ENCODE data around the gene ERBIN. TPM values are rescaled to one million over a fixed set of nuclear protein-coding genes. Genes with fewer than 3 reads are reported as not detected.

ERBIN gene
- polyA plus RNA-seq, 1 donor from 2014 or later = 28.4 TPM

- no peak overlapping the region for H3K27ac ChIP-seq (ENCODE audit: low read length)
- H3K9me3 ChIP-seq (ENCODE audit: low read length) = no peaks in the 10 kb centered on the region
- no peak overlapping the region for H3K4me3 ChIP-seq (ENCODE audit: low read length)
- H3K27me3 ChIP-seq (ENCODE audit: insufficient read depth, low read depth, low read length) = no peaks in the 10 kb centered on the region
- no peaks in the 10 kb centered on the region for H3F3A ChIP-seq (ENCODE audit: insufficient read depth, low read length, poor library complexity, severe bottlenecking)
- H2AFZ ChIP-seq (ENCODE audit: low read depth, low read length) = no peak overlapping the region
- no peak overlapping the region for H3K4me2 ChIP-seq (ENCODE audit: low read length)
- TF ChIP-seq POLR2AphosphoS5 (IDR thresholded peaks at IDR 0.05) (no peak), EP300 (conservative IDR thresholded peaks at IDR 0.05; ENCODE audit: poor library complexity, severe bottlenecking) (no peak), EZH2 (IDR thresholded peaks at IDR 0.05; ENCODE audit: borderline replicate concordance, insufficient read depth, low read length, poor library complexity, severe bottlenecking) (no peak), MXI1 (conservative IDR thresholded peaks at IDR 0.05; ENCODE audit: poor library complexity, severe bottlenecking) (no peak), CTCF (IDR thresholded peaks at IDR 0.05; ENCODE audit: poor library complexity, severe bottlenecking) (no peak)
- H3K9me2 ChIP-seq (ENCODE audit: insufficient read depth, low read length) = no peaks in the 10 kb centered on the region
- no peak overlapping the region for H3K9ac ChIP-seq (ENCODE audit: low read length)
- H3K36me3 ChIP-seq (ENCODE audit: insufficient read depth, low read length) = no peaks in the 10 kb centered on the region
- no peaks in the 10 kb centered on the region for H3K79me2 ChIP-seq (replicated peaks; ENCODE audit: insufficient read depth, low read length)
- H4K20me1 ChIP-seq (ENCODE audit: insufficient read depth) = no peaks in the 10 kb centered on the region
These were observed 10.3 kb upstream of the ERBIN start for GRCh38 chr5:65916066-65916465.

DNA sequence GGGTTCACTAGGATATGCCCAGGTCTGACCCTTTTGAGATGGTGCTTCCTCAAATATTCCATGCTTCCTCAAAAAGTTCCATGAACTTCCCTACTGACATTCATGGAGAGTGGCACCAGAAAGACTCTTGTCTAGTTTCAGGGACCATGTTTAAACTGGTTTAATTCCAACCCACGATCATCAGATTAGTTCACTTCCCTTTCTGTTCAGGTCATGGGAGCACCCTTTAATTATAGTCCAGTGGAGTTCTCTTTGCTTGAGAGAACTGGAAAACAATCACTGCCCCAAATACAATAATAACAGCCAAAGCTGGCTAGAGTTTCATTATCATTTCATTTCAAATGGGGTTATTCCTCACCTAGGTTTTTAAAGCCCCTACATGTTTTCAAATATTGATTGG is 9.7 kb upstream of the ERBIN start:
- no peak overlapping the region for H3K4me2 ChIP-seq (ENCODE audit: low read length)
- no peak overlapping the region for H3K9ac ChIP-seq (ENCODE audit: low read length)
- no peaks in the 10 kb centered on the region for H3K36me3 ChIP-seq (ENCODE audit: insufficient read depth, low read length)
- no peak for TF ChIP-seq CTCF (IDR thresholded peaks at IDR 0.05; ENCODE audit: poor library complexity, severe bottlenecking)
- TF ChIP-seq EP300 (conservative IDR thresholded peaks at IDR 0.05; ENCODE audit: poor library complexity, severe bottlenecking) = no peak
- TF ChIP-seq MXI1 (conservative IDR thresholded peaks at IDR 0.05; ENCODE audit: poor library complexity, severe bottlenecking) = no peak
- TF ChIP-seq REST (IDR thresholded peaks at IDR 0.05; ENCODE audit: borderline replicate concordance) = no peak
- no peak for TF ChIP-seq EZH2 (IDR thresholded peaks at IDR 0.05; ENCODE audit: borderline replicate concordance, insufficient read depth, low read length, poor library complexity, severe bottlenecking)
- no peak for TF ChIP-seq POLR2AphosphoS5 (IDR thresholded peaks at IDR 0.05)
- no peaks in the 10 kb centered on the region for H3K27me3 ChIP-seq (ENCODE audit: insufficient read depth, low read depth, low read length)
- H3K79me2 ChIP-seq (replicated peaks; ENCODE audit: insufficient read depth, low read length) = no peaks in the 10 kb centered on the region
- H4K20me1 ChIP-seq (ENCODE audit: insufficient read depth) = no peaks in the 10 kb centered on the region
- no peak overlapping the region for H2AFZ ChIP-seq (ENCODE audit: low read depth, low read length)
- no peaks in the 10 kb centered on the region for H3K9me3 ChIP-seq (ENCODE audit: low read length)
- H3K27ac ChIP-seq (ENCODE audit: low read length) = no peak overlapping the region
- H3K4me3 ChIP-seq (ENCODE audit: low read length) = no peak overlapping the region
- no peaks in the 10 kb centered on the region for H3F3A ChIP-seq (ENCODE audit: insufficient read depth, low read length, poor library complexity, severe bottlenecking)
- no peaks in the 10 kb centered on the region for H3K9me2 ChIP-seq (ENCODE audit: insufficient read depth, low read length)
